ENCODE results near the gene RTL1. TPM values are rescaled to one million over a fixed set of nuclear protein-coding genes. Genes with fewer than 3 reads are reported as not detected.

RTL1 gene
- total and polyA plus RNA-seq, 10 of the 15 experiments (the other 5 are each of a cell fraction or from before 2014, with no cell fraction given): not detected

GRCh38 chr14:100851586-100851916 is 52.0 kb downstream of the RTL1 start (continued):
- TF ChIP-seq PBX3 (IDR thresholded peaks at IDR 0.05; ENCODE audit: insufficient replicate concordance, low read depth, low read length): no peak
- no peak for TF ChIP-seq POLR2AphosphoS2 (IDR thresholded peaks at IDR 0.05; ENCODE audit: low read depth, low read length)
- no peak for TF ChIP-seq RAD51 (IDR thresholded peaks at IDR 0.05)
- no peak for TF ChIP-seq TBL1XR1 (IDR thresholded peaks at IDR 0.05; ENCODE audit: low read depth, low read length)
- TF ChIP-seq CREB1 (IDR thresholded peaks at IDR 0.05; ENCODE audit: low read depth): no peak

GRCh38 chr14:100850841-100851585 is 52.5 kb downstream of the RTL1 start:
- peak; percentile 73 to 86 (median 77) for TF ChIP-seq CTCF (IDR thresholded peaks at IDR 0.05 in 2 of 3, conservative IDR thresholded peaks at IDR 0.05 in 1 of 3; ENCODE audit: control insufficient read depth in 2 of 3, extremely low read depth in 1 of 3, insufficient read depth in 1 of 3, low read depth in 3 of 3, low read length in 3 of 3)
- TF ChIP-seq SP1 (IDR thresholded peaks at IDR 0.05; ENCODE audit: low read depth, low read length): no peak
- TF ChIP-seq ZBTB11 (CRISPR knock-in tag; IDR thresholded peaks at IDR 0.05): no peak
- TF ChIP-seq RAD21 (IDR thresholded peaks at IDR 0.05; ENCODE audit: insufficient read depth, low read depth, low read length): peak; percentile 67
- TF ChIP-seq WRNIP1 (IDR thresholded peaks at IDR 0.05; ENCODE audit: borderline replicate concordance, low read depth, low read length): no peak
- no peak for TF ChIP-seq RCOR1 (conservative IDR thresholded peaks at IDR 0.05; ENCODE audit: low read depth, low read length)
- peak; percentile 83 for TF ChIP-seq SMC3 (IDR thresholded peaks at IDR 0.05; ENCODE audit: borderline replicate concordance, low read length)
- H2AFZ ChIP-seq (ENCODE audit: control insufficient read depth, low read depth, low read length): no peak overlapping the region
- DNase-seq (ENCODE audit: low read depth, low spot score) (no peak), FAIRE-seq (no peak), ATAC-seq (peak; percentile 99)
- in situ Hi-C loops (cut with MboI) (loop anchor here (5.0 kb wide), 1 partner anchor 781 kb away; no protein-coding TSS in a partner anchor), intact Hi-C loops (cut with micrococcal nuclease; ENCODE audit: unreplicated experiment) (loop anchor here (1.0 to 10.0 kb wide), 2 partner anchors 384 to 777 kb away; no protein-coding TSS in a partner anchor)
- no peak overlapping the region for H3K9ac ChIP-seq (ENCODE audit: control insufficient read depth, insufficient read depth, low read length)
- SMC1A ChIA-PET (ENCODE audit: uncharacterized antibody, unreplicated experiment): interaction anchor here (0.6 kb wide), 1 partner anchor 807 kb away, joined by 5 read pairs; no protein-coding TSS in a partner anchor
- no peaks in the 10 kb centered on the region for H3K79me2 ChIP-seq (ENCODE audit: control insufficient read depth, insufficient read depth, low read length)
- H3K4me1 ChIP-seq (ENCODE audit: control insufficient read depth, insufficient read depth, low read length): no peaks in the 10 kb centered on the region
- no peaks in the 10 kb centered on the region for H3K27me3 ChIP-seq (replicated peaks in 1 of 2; ENCODE audit: control insufficient read depth in 2 of 2, insufficient read depth in 2 of 2, low read length in 1 of 2)
- no peak overlapping the region for H3K4me3 ChIP-seq
- no peaks in the 10 kb centered on the region for H4K20me1 ChIP-seq (ENCODE audit: control insufficient read depth, insufficient read depth)
- H3K36me3 ChIP-seq (ENCODE audit: control insufficient read depth in 2 of 2, insufficient read depth in 2 of 2, low read length in 1 of 2): no peaks in the 10 kb centered on the region
- no peaks in the 10 kb centered on the region for H3K9me3 ChIP-seq (replicated peaks; ENCODE audit: control insufficient read depth, insufficient read depth, low read length)
- CTCF ChIA-PET: interaction anchor here (0.9 to 3.1 kb wide), 6 partner anchors 12 to 780 kb away, joined by 3 to 11 read pairs (median 3); no protein-coding TSS in a partner anchor
- RAD21 ChIA-PET (ENCODE audit: unreplicated experiment): no interaction called here
- 5% methylated on average over 8 of the region's 8 CpGs for WGBS (ENCODE audit: insufficient coverage, insufficient replicate concordance, low lambda C conversion rate, missing lambda C conversion rate)
- POLR2A ChIA-PET: interaction anchor here (0.7 kb wide), 1 partner anchor 39 kb away, joined by 3 read pairs; no protein-coding TSS in a partner anchor
- H3K27ac ChIP-seq (ENCODE audit: control insufficient read depth, insufficient read depth): no peak overlapping the region
- no peak overlapping the region for H3K4me2 ChIP-seq (ENCODE audit: control insufficient read depth, insufficient read depth)
- no TSS peak for BruUV-seq (replicated peaks)

All from GM12878 (cell line).